Mucosa of stomach (tissue), 1 donor: ENCODE data around the gene ARF1.

Source experiments
- H3K27me3 ChIP-seq: one replicate; pipeline ENCODE4 v1.7.0; 2013; ENCODE audit warnings: mild to moderate bottlenecking, low read length; ENCODE audit not compliant: control insufficient read depth, insufficient read depth
- H3K36me3 ChIP-seq: one replicate; pipeline ENCODE4 v1.7.0; 2013; ENCODE audit warnings: low read length; ENCODE audit not compliant: control insufficient read depth, insufficient read depth
- H3K4me1 ChIP-seq: one replicate; pipeline ENCODE4 v1.7.0; 2013; ENCODE audit warnings: mild to moderate bottlenecking, low read length; ENCODE audit not compliant: control insufficient read depth, insufficient read depth
- H3K4me3 ChIP-seq: one replicate; pipeline ENCODE4 v1.7.0; 2013; ENCODE audit warnings: low read length
- H3K9ac ChIP-seq: one replicate; pipeline ENCODE4 v1.7.0; 2013; ENCODE audit warnings: mild to moderate bottlenecking, low read length, moderate library complexity
- H3K9me3 ChIP-seq: one replicate; pipeline ENCODE4 v1.7.0; 2013; ENCODE audit warnings: mild to moderate bottlenecking, low read length, moderate library complexity; ENCODE audit not compliant: control insufficient read depth
- donor health status: Pancreatic carcinoma.

ARF1 gene

DNA sequence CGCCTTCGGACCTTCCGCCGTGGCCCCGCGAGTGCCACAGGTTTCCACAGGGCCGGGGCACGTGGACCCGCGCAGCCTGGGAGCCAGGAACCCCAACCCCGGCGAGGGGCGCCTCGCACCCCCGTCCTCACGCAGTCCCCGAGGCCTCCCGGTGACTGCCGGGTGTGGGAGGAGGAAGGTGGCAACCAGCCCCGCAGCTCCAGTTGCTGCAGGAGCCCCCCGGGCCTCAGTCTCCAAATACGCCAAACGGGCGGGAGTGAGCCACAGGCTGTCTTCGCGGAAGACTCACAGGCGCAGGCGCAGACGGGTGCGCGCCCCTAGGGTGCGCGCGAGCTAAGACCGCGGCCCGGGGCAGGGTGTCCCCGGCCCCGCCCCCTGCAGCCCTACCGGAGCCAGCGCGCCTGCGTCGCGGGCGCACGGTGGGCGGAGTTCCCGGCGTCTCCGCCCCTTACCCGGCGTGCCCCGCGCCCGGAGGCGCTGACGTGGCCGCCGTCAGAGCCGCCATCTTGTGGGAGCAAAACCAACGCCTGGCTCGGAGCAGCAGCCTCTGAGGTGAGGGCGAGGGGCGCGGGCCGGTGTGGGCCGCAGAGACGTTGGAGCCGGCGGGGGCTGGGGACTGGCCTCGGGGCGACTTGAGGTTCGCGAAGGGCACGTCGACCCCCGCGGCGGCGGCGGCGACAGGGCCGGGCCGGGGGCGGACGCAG is at the start of gene ARF1:
TSS of gene ARF1 (plus strand) at position 495 of the 704 bp plus-strand sequence. CDS start 14,407 bp downstream, outside the sequence.
- Histone ChIP-seq H3K36me3 (no peaks in the 10 kb centered on the region), H3K9ac (peak within 1 kb of the TSS; percentile 99), H3K4me1 (peaks cover 39% of the 10 kb centered on the region), H3K27me3 (no peaks in the 10 kb centered on the region), H3K4me3 (peak within 1 kb of the TSS; percentile 93), H3K9me3 (no peaks in the 10 kb centered on the region)

DNA sequence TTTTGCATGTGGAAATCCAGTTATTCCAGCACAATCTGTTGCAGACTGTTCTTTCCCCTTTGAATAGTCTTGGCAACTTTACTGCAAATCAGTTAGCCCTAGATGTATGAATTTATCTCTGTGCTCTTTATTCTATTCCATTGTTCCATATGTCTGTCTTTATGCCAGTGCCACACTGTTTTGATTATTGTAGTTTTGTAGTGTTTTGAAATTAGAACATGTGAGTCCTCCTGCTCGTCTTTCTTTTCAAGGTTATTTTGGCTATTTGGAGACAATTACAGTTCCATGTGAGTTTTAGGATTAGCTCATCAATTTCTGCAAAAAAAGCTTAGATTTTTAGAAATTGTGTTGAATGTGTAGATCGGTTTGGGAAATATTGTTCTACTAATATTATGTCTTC is 49.1 kb upstream of the ARF1 start:
- Histone ChIP-seq H3K27me3 (peaks cover 28% of the 10 kb centered on the region), H3K9me3 (no peaks in the 10 kb centered on the region), H3K4me1 (no peaks in the 10 kb centered on the region), H3K9ac (no peak overlapping the region), H3K36me3 (no peaks in the 10 kb centered on the region), H3K4me3 (no peak overlapping the region)

DNA sequence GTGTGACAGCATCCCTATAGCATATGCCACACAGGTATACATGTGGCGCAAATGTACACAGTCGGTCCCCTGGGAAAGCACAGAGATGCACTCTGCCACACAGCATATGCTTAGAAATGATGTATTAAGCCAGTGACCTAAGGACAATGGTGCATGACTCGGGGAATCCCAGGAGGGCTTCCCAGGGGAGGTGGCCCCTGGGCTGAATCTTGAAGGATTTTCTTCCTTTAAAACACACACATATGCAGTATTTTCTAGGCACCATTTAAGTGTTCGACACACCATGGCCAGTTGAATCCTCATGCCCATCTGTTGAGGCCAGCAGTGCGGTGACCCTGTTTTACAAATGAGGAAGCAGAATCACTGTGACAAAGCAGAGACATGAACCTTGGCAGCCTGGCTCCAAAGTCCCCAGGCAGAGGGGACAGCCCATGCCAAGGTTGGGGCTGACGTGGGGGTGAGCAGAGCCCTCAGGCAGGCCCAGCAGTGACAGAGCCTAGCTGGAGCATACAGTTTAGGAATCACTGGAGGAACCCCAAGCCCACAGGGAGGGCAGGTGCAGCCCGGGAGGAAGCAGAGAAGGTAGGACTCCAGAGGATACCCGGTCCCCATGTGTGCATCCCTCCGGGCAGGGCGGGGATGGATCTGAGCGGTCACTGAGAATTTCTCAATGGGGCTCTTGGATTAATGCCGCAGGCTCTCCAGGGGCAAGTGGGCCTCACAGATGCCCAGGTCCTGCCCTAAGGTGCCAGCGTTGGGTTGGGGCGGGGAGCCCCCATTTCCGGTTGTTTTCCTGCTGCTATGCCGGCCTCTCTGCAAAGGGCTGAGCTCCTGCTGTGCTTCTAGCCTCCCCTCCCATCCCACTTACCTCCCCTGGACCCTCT is 47.3 kb upstream of the ARF1 start:
- H3K9ac ChIP-seq, result no peak overlapping the region
- no peaks in the 10 kb centered on the region for H3K36me3 ChIP-seq
- H3K27me3 ChIP-seq, result peaks cover 46% of the 10 kb centered on the region
- H3K4me1 ChIP-seq, result no peaks in the 10 kb centered on the region
- no peak overlapping the region for H3K4me3 ChIP-seq
- H3K9me3 ChIP-seq, result no peaks in the 10 kb centered on the region

DNA sequence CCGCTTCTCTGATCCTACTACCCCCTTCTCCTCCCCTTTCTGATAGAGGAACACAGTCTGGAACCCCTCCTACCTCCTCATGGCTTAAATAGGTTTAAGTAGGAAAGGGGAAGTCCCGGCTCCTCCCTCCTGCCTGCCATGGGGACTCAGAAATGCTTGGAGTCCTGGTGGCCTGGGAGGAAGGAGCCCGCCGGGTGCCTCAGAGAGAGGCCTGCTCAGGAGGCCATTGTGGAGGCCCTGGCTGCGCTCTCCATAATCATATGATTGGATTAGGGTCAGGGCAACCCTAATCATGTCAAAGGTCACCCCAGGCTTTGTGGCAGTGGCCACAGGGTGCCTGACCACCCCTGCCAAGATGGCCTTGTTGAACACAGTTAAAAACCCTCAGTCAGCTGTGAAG is 46.7 kb upstream of the ARF1 start:
- H3K27me3 ChIP-seq, result peaks cover 43% of the 10 kb centered on the region
- H3K36me3 ChIP-seq, result no peaks in the 10 kb centered on the region
- H3K9ac ChIP-seq, result no peak overlapping the region
- no peaks in the 10 kb centered on the region for H3K4me1 ChIP-seq
- H3K4me3 ChIP-seq, result no peak overlapping the region
- H3K9me3 ChIP-seq, result no peaks in the 10 kb centered on the region

DNA sequence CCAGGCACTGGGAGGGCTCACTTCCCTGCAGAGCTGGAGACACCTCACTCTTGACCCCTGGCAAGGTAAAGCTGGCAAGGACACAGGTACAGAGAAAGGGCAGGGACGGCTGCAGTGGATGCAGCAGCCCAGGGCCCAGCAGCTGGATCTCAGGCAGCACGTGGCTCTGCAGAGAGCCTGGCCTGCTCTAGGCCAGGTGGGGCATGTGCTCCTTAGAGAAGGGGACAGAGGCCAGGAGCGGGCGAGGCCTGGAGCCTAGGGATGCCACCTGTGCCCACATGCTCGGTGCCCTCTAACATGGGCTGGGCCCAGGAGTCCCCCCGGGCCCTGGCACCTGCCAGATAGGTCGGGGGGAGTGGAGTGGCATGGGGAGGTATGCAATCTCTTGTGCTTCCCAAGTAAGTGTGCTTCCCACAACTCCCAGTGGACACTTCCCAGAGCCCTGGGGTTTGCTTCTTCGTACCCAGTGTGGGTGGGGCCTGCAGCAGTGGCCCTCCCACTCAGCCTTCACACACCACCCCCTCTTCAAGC is 45.7 kb upstream of the ARF1 start:
- Histone ChIP-seq H3K27me3 (peaks cover 43% of the 10 kb centered on the region), H3K9ac (no peak overlapping the region), H3K9me3 (no peaks in the 10 kb centered on the region), H3K36me3 (no peaks in the 10 kb centered on the region), H3K4me3 (no peak overlapping the region), H3K4me1 (no peaks in the 10 kb centered on the region)

DNA sequence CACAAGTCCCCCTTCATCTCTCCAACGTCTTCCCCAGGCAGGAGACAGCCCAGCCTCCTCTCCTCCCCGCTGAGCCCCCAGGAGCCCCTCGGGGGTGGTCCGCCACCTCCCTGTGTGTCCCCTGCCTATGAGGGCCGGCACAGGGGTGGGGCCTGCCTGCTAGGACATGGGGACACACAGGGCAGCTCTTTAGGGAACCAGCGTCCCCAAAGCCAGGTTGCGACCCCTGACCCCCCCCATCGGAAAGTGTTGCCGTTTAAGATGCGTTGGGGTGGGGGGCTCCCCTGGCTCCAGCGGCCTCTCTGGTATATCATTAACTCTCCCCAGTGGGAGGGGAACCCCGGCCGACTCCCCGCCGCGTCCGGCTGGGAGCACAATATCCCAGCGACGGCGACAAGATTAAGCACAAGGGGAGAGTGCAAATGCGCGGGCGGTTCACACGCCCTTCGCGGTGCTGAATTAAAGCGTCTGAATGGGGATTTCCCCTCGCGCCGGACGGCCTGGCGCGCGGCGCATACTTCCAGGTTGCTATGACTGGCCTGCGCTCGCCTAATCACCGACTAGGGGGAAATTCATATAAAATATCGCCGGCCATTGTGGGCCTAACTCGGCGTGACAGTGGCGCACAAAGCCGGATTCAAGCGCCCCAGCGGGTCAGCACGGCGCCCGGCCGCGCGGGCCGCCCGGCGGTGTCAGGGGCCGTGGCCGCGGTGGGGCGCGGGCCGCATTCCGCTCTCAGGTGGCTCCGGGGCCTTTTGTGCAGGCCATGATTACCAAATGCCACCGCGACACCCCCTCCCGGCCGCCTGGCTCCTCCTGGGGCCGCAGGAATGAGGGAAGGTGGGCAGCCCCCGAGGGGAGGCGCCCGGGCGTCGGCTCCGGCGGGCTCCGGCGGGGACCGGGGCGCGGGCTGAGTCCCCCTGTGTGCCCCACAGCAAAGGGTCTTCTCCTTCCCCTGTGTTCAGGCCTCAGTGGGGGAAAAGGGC is 44.8 kb upstream of the ARF1 start:
- no peak overlapping the region for H3K9ac ChIP-seq
- H3K9me3 ChIP-seq, result no peaks in the 10 kb centered on the region
- peaks cover 43% of the 10 kb centered on the region for H3K27me3 ChIP-seq
- no peaks in the 10 kb centered on the region for H3K4me1 ChIP-seq
- H3K36me3 ChIP-seq, result no peaks in the 10 kb centered on the region
- H3K4me3 ChIP-seq, result no peak overlapping the region

DNA sequence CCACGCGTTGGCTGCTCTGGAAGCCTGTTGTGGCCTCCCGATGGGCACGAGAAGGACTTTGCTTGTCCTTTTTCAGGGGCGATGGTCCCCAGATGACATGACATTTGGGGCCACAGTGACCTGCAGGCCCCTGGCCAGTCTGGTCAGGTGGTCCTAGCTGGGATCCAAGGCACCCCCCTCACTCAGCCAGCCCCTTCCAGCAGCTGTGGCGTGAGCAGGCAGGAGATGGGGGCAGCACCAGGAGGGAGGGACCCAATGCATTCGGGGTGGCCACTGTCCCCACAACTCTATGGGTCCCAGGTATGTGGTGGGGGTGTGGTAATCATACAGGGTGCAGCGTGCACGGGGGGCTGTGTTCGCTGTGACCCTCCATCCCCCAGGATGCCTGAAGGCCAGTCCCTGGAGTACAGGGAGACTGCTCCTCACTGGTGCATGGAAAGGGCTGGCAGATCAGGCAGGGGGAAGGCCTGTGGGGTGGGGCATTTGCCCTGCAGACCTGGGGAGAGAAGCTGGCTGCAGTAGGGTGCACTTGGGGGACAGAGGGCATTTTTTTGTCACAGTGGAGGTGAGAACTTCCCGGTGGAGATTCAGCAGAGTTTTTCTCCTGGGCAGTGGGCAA is 44.0 kb upstream of the ARF1 start:
- peaks cover 43% of the 10 kb centered on the region for H3K27me3 ChIP-seq
- no peak overlapping the region for H3K4me3 ChIP-seq
- no peaks in the 10 kb centered on the region for H3K9me3 ChIP-seq
- no peaks in the 10 kb centered on the region for H3K36me3 ChIP-seq
- peaks cover 4% of the 10 kb centered on the region for H3K4me1 ChIP-seq
- H3K9ac ChIP-seq, result no peak overlapping the region

DNA sequence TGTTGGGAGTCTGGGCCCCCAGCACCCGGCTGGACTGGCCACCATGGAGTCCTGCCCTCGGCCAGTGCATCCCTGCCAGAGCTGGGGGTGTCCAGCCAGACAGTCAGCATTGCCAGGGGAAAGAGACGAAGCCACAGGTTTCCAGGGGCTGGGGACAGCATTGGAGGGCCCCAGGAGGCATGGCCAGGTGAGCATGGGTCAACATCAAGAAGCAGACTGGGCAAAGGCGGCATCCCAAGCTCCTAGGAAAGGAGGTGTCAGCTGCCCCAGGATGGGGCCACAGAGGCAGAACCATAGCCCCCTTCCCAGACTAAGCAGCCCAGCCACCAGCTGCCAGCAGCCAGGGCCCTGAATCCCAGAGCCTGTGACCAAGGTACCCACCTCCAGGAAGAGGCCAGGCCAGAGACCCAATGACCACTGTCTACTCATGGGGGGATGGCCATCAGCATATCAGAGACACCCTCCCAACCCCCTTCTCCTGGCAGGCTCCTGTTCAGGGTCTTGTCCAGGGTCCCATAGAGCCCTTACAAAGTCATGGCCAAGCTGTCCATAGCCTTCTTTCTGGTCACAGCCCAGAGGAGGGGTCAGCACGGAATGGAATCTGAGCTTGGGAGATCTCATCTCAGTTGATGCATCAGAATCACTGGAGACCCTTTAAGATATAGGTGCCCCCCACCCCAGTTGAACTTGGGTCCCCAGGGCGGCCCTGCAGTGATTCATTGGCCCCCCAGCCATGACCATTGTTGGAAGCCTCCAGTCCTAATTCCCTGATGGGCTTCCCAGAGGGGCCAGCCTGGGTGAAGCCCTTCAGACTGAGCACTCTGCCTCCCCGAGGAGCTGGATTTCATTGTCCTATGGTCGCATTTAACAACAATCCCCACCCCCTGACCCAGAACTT is 43.3 kb upstream of the ARF1 start:
- Histone ChIP-seq H3K27me3 (peaks cover 43% of the 10 kb centered on the region), H3K36me3 (no peaks in the 10 kb centered on the region), H3K4me1 (peaks cover 6% of the 10 kb centered on the region), H3K9me3 (no peaks in the 10 kb centered on the region), H3K4me3 (no peak overlapping the region), H3K9ac (no peak overlapping the region)

DNA sequence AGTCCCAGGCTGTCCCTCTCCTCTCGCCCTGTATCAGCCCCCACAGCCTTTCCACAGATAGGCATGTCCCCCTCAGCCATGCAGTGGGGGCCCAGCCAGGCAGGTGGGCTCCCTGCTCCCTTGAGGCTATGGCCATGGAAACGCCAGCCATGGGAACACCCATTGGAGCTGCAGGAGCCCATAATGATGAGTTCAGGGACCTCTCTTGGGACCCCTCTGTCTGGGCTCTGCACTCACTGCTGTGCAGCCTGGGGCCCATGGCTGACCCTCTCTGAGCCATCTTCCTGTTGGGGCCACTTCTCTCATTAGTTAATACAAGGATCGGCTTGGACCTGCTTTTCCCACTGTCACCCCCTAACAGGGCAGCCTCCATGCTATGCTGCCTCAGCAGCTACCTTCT is 42.5 kb upstream of the ARF1 start:
- peaks cover 8% of the 10 kb centered on the region for H3K4me1 ChIP-seq
- no peak overlapping the region for H3K4me3 ChIP-seq
- peaks cover 43% of the 10 kb centered on the region for H3K27me3 ChIP-seq
- H3K9me3 ChIP-seq, result no peaks in the 10 kb centered on the region
- no peak overlapping the region for H3K9ac ChIP-seq
- H3K36me3 ChIP-seq, result no peaks in the 10 kb centered on the region

DNA sequence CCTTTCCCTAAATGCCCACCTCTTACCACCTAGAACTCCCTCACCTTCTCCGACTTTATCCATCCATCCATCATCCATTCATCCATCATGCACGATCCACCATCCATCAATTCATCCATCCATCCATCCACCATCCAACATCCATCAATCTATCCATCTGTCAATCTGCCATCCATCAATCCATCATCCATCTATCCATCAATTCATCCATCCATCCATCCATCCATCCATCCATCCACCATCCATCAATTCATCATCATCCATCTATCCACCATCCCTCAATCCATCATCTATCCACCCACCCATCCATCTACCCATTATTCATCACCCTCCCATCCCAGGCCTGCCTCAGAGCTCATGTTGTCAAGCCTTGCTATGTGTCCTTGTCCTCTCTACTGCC is 41.2 kb upstream of the ARF1 start:
- peaks cover 22% of the 10 kb centered on the region for H3K4me1 ChIP-seq
- no peak overlapping the region for H3K9ac ChIP-seq
- no peak overlapping the region for H3K4me3 ChIP-seq
- no peaks in the 10 kb centered on the region for H3K36me3 ChIP-seq
- peaks cover 37% of the 10 kb centered on the region for H3K27me3 ChIP-seq
- H3K9me3 ChIP-seq, result no peaks in the 10 kb centered on the region
